GM21526 (cell line): ENCODE measurements around the gene APOD.
"Not testable (repeated sequence)": the region's sequence is repeated elsewhere in the genome, so short reads cannot be mapped to it uniquely, and the experiment has no call there.

Experiments
- ATAC-seq: cut with Tn5 transposase; IDR thresholded peaks from one replicate; pipeline ENCODE4 v1.9.1; 2021; ENCODE audit warnings: moderate library complexity; ENCODE audit not compliant: unreplicated experiment, low FRiP score

The APOD gene

DNA sequence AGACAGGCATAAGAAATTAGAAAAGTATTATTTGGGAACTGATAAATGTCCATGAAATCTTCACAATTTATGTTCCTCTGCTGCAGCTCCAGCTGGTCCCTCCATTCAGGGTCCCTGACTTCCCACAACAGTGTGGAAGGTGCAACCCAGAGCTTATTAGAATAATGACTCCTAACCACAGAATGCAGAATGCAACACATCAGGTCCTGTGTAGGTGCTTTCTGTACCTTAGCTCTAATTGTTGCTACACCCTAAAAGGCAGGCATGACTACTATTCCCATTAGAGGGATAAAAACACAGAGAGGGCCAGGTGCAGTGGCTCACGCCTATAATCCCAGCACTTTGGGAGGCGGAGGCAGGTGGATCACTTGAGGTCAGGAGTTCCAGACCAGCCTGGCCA, 6.6 kb upstream of the APOD start:
- not testable (repeated sequence) for ATAC-seq

DNA sequence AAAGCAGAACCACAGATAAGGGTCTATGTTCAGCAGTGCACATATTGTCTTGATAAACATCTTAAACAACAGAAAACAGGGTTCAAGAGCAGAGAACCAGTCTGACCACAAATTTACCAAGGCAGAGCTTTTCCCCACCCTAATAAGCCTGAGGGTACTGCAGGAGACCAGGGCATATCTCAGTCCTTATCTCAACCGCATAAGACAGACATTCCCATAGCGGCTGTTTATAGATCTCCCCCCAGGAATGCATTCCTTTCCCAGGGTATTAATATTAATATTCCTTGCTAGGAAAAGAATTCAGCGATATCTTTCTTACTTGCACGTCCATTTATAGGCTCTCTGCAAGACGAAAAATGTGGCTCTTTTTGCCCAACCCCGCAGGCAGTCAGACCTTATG, 6.1 kb upstream of the APOD start:
- not testable (repeated sequence) for ATAC-seq

DNA sequence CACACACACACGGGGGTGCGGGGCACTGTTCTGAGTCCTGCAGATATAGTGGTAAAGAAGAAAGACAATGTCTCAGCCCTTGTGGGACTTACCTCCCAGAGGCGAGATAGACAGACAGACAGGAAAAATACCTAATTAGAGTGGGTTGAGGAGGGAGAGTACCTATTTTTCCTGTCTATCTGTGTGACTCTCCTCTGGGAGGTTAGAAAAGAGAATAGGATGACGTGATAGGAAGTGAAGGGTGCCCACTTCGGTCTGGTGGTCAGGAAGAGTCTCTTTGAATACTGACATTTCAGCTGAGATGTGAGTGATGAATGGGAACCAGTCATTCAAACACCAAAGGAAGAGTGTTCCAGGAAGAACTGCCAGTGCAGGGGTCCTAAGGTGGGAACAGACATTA, 4.1 kb upstream of the APOD start:
- no peak for ATAC-seq

GRCh38 chr3:195587406-195587805, 3.7 kb upstream of the APOD start:
- no peak for ATAC-seq

DNA sequence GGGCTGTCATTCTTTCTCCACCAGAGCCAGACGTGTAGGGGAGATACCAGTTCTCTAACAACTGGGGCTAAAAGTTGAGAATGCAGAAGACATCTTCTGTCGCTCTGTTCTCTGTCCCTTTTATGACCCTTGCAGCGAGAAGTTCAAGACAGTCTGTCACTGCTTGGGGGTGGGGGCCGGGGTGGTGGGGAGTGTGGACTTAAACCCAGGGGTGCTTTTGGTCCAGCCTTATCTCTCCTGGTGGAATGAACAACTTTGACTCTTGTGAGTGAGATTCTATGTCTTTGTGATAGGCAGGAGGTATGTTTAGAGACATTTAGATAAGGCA, 767 bp upstream of the APOD start:
- ATAC-seq, result no peak

DNA sequence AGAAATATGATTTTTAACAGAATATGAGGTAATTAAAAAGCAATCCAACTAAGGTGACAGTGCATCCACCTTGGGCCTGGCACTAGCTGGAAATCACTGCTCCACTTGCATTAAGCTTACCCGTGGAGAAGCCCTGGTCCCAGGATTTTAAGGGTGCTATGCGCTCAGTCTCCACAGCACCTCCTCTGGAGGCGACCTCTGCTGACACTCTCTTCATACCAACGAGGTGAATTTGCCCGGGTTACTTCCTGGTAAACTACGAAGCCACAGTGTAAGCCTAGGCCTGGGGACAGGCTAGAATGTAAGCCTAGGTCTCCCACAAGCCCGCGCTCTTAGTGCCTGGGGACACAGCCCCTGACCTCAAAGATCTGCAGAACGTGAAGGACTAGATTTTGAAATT, 793 bp downstream of the APOD start:
- no peak for ATAC-seq

DNA sequence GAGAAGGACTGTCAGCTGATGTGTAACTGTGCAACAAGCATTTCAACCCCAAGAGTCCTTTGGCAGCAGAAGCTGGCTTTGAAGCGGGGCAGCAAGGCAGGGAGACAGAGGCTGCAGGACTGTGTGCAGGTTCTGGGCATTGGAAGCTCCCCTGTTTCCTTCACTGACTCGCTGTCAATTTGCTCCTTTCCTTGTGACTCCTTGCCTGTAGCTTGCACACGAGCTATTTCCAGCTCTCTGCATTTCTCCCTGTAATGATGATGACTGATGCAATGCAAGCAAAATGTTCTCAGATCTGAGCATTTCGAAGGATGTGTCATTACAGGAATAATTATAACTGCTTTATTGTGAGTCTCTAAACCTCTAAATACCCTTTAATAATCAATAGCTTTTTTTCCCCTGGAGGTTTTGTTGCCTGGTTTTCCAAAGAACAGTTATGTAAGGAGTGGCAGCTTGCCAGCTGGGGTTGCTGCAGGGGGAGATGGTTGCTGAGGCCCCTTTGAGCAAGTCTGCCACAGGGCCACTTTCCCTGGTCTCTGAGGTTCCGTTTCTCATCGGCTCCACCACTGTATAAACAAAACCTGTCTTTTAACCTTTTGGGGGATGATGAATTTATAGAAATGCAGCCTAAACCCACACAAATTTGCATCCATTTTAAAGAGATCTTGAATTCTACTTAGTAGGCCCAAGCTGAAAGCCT, 2.8 kb downstream of the APOD start:
- ATAC-seq, result no peak

- no peak for ATAC-seq
Measured at GRCh38 chr3:195579281-195579680, 4.5 kb downstream of the APOD start.

GRCh38 chr3:195578565-195578964, 5.2 kb downstream of the APOD start:
- ATAC-seq, result no peak

GRCh38 chr3:195577645-195578177, 6.0 kb downstream of the APOD start:
- no peak for ATAC-seq

GRCh38 chr3:195574497-195575304, 9.0 kb downstream of the APOD start:
- ATAC-seq, result no peak

GRCh38 chr3:195573611-195574496, 9.9 kb downstream of the APOD start:
- ATAC-seq, result no peak

- ATAC-seq, result no peak
Measured at GRCh38 chr3:195571361-195571760, 12.4 kb downstream of the APOD start.

DNA sequence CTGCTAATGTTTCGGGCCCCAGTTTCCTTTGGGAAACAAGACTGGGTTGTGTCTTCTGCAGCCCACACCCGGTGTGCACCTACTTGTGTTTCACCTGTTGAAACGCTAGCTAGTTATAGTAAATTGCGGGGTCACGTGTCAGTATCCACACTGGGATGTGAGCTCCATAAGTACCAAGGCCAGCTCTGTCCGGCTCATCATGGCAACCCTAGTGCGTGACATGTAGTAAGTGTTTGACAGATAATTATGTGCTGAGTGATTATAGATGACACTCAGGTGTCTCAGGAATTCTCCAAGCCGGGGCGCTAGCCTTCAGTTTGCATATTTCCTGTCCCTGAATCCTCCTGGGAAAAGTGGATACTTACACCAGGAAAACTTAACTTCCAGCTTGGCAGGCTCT, 12.8 kb downstream of the APOD start:
- no peak for ATAC-seq

GRCh38 chr3:195570344-195570743, 13.4 kb downstream of the APOD start:
- ATAC-seq, result no peak

GRCh38 chr3:195568630-195569029, 15.1 kb downstream of the APOD start:
- no peak for ATAC-seq

DNA sequence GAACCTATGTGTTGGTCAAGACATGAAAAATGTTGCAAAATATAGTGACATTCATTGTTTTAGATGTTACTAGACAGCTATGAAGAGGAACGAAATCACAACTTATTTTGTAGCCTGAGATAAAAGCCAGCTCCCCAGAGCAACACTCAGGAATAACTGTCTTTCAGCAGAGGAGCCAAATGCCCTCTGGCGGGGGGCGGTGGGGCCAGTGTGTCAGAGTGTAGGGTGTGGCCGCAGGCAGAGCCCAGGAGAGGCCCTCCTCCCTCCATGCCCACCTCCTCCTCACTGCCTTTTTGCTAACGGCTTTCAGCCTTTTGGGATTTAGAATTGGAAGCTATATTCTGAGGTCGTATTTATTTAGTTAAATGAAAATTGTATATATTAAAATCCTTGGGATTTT, 16.9 kb downstream of the APOD start:
- ATAC-seq, result no peak

DNA sequence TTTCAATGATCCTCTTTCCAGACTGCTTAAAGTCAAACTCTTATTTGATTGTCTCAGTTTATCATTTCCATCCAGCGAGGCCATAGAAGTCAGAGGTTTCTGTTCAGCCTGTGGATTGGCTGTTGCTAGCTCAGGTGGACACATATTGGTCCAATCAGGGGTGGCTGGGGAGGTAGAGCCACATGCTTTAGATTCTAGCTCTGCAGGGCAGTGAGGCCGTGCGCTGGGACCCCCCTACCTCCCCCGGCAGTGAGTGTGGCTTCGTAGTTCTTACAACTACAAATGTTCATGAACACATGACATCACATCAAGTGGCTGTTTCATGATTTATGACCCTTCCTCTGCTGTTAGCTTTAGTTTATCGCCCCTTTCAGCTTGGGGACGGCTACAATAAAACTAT, 18.0 kb downstream of the APOD start:
- no peak for ATAC-seq

DNA sequence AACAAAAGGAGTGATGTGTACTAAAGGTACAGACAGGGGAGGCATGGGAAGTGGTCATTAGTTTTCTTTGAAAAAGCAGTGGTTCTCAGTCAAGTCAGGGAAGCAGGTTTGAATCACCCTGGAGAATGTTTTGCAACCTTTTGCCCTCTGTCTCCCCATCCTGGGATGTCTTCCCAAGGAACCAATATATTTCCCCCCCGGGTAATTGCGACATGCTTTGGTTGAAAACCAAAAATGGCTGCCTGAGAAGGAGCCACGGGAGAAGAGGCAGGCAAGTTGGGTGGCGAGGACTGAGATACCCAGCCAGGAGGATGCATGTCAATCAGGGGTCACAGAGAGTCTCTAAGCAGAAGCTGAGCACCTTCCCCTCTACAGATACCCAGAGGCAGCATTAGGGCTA, 20.4 kb downstream of the APOD start:
- no peak for ATAC-seq

DNA sequence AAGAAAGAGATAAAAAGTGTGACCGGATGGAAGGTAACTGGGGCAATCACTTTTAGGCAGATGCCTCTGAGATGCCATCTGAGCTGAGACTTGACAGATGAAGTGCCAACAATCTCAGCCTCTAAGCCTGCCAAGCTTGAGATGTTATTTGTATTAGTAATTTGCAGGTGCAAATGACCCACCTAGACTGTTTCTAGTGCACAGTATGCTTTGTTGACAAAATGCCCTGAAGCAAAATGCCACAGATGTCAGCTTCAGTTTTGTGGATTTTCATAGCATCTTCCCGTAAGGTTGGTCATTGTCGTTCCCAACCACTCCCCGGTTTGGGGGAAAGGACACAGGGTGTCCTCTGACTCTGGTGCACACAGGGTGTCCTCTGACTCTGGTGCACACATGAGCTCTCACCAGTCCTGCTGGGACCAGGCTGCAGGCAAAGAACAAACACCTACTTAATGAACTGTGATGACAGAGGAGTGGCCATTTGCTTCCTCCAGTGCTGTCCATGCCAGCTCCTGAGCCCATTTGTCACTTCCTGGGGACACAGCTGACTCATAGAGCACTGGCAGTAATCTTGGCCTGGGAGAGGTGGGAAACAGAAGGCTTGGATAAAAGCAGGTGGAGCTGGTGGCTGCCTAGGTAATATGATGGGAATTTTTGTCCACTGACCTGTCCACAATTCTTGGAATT, 23.9 kb downstream of the APOD start:
- no peak for ATAC-seq
